ENCODE data around the gene TGFBR3. TPM values are rescaled to one million over a fixed set of nuclear protein-coding genes. Genes with fewer than 3 reads are reported as not detected.
A peak's percentile ranks its signal among the peaks of the same experiment; 100 is the strongest.

The TGFBR3 gene
- total RNA-seq, 1 donor, result 32.2 TPM

GRCh38 chr1:91924146-91924545, 38.2 kb upstream of the TGFBR3 start:
- no peak for TF ChIP-seq CTCF (IDR thresholded peaks at IDR 0.05; ENCODE audit: extremely low read depth, low read depth, low read length)
- H3K36me3 ChIP-seq (ENCODE audit: insufficient read depth, low read length), result no peaks in the 10 kb centered on the region
- H3K27ac ChIP-seq (ENCODE audit: low read depth, low read length), result peak overlapping the region; percentile 20
- H3K4me3 ChIP-seq (ENCODE audit: insufficient read depth, low read length), result no peak overlapping the region
- H3K79me2 ChIP-seq (ENCODE audit: insufficient read depth, low read length), result no peaks in the 10 kb centered on the region
- no peaks in the 10 kb centered on the region for H4K20me1 ChIP-seq (ENCODE audit: insufficient read depth, low read length)
- H2AFZ ChIP-seq (ENCODE audit: low read length), result peak overlapping the region; percentile 63
- H3K9me3 ChIP-seq (ENCODE audit: low read depth, low read length), result no peaks in the 10 kb centered on the region
- H3K4me1 ChIP-seq (ENCODE audit: insufficient read depth, low read length), result peaks cover 7% of the 10 kb centered on the region
- H3K27me3 ChIP-seq (ENCODE audit: insufficient read depth, low read length), result no peaks in the 10 kb centered on the region
- peak; percentile 84 for DNase-seq (ENCODE audit: insufficient read length, low spot score, missing footprints)
- peak overlapping the region; percentile 23 for H3K4me2 ChIP-seq (ENCODE audit: insufficient read depth, low read length)

GRCh38 chr1:91919962-91920361, 34.0 kb upstream of the TGFBR3 start:
- no peak overlapping the region for H3K4me2 ChIP-seq (ENCODE audit: insufficient read depth, low read length)
- TF ChIP-seq CTCF (IDR thresholded peaks at IDR 0.05; ENCODE audit: extremely low read depth, low read depth, low read length), result no peak
- no peak for DNase-seq (ENCODE audit: insufficient read length, low spot score, missing footprints)
- H3K9me3 ChIP-seq (ENCODE audit: low read depth, low read length), result no peaks in the 10 kb centered on the region
- no peak overlapping the region for H3K4me3 ChIP-seq (ENCODE audit: insufficient read depth, low read length)
- no peak overlapping the region for H3K27ac ChIP-seq (ENCODE audit: low read depth, low read length)
- H4K20me1 ChIP-seq (ENCODE audit: insufficient read depth, low read length), result no peaks in the 10 kb centered on the region
- no peaks in the 10 kb centered on the region for H3K27me3 ChIP-seq (ENCODE audit: insufficient read depth, low read length)
- H3K4me1 ChIP-seq (ENCODE audit: insufficient read depth, low read length), result peaks cover 7% of the 10 kb centered on the region
- H3K36me3 ChIP-seq (ENCODE audit: insufficient read depth, low read length), result no peaks in the 10 kb centered on the region
- no peaks in the 10 kb centered on the region for H3K79me2 ChIP-seq (ENCODE audit: insufficient read depth, low read length)
- no peak overlapping the region for H2AFZ ChIP-seq (ENCODE audit: low read length)

DNA sequence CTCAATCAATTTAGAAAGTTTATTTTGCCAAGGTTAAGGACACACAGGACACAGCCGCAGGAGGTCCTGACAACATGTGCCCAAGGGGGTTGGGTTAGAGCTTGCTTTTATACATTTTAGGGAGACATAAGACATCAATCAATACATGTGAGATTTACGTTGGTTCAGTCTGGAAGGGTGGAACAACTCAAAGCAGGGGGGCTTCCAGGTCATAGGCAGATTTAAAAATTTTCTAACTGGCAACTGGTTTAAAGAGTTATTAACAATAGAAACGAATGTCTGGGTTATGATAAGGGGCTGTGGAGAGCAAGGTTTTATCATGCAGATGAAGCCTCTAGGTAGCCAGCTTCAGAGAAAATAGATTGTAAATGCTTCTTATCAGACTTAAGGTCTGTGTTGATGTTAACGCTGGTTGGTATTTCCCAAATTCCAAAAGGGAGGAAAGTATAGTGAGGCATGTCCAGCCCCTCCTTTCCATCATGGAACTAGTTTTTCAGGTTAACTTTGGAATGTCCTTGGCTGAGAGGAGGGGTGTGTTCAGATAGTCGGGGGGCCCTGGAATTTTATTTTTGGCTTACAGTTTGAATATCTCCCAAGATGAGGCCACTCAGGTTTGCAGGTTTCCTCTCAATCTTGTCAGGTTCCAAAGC, 31.0 kb upstream of the TGFBR3 start:
- Histone ChIP-seq H3K36me3 (ENCODE audit: insufficient read depth, low read length) (no peaks in the 10 kb centered on the region), H3K9me3 (ENCODE audit: low read depth, low read length) (no peaks in the 10 kb centered on the region), H3K4me2 (ENCODE audit: insufficient read depth, low read length) (no peak overlapping the region), H3K27ac (ENCODE audit: low read depth, low read length) (no peak overlapping the region), H2AFZ (ENCODE audit: low read length) (no peak overlapping the region), H3K4me1 (ENCODE audit: insufficient read depth, low read length) (peaks cover 4% of the 10 kb centered on the region), H3K79me2 (ENCODE audit: insufficient read depth, low read length) (no peaks in the 10 kb centered on the region), H3K27me3 (ENCODE audit: insufficient read depth, low read length) (no peaks in the 10 kb centered on the region), H4K20me1 (ENCODE audit: insufficient read depth, low read length) (no peaks in the 10 kb centered on the region), H3K4me3 (ENCODE audit: insufficient read depth, low read length) (no peak overlapping the region)
- no peak for TF ChIP-seq CTCF (IDR thresholded peaks at IDR 0.05; ENCODE audit: extremely low read depth, low read depth, low read length)
- DNase-seq (ENCODE audit: insufficient read length, low spot score, missing footprints), result no peak

GRCh38 chr1:91916046-91916445, 30.1 kb upstream of the TGFBR3 start:
- Histone ChIP-seq H3K4me1 (ENCODE audit: insufficient read depth, low read length) (peaks cover 4% of the 10 kb centered on the region), H3K4me3 (ENCODE audit: insufficient read depth, low read length) (no peak overlapping the region), H3K79me2 (ENCODE audit: insufficient read depth, low read length) (no peaks in the 10 kb centered on the region), H4K20me1 (ENCODE audit: insufficient read depth, low read length) (no peaks in the 10 kb centered on the region), H3K36me3 (ENCODE audit: insufficient read depth, low read length) (no peaks in the 10 kb centered on the region), H2AFZ (ENCODE audit: low read length) (peak overlapping the region; percentile 15), H3K9me3 (ENCODE audit: low read depth, low read length) (no peaks in the 10 kb centered on the region), H3K27ac (ENCODE audit: low read depth, low read length) (no peak overlapping the region), H3K4me2 (ENCODE audit: insufficient read depth, low read length) (no peak overlapping the region), H3K27me3 (ENCODE audit: insufficient read depth, low read length) (no peaks in the 10 kb centered on the region)
- TF ChIP-seq CTCF (IDR thresholded peaks at IDR 0.05; ENCODE audit: extremely low read depth, low read depth, low read length), result no peak
- DNase-seq (ENCODE audit: insufficient read length, low spot score, missing footprints), result no peak
